NCI-H2029 treated with DMSO at 0.1 percent for 48 hours (cell line): ENCODE measurements around the gene PRICKLE2.

ENCODE experiments used
- DNase-seq: peaks from one replicate; lab custom pipeline; 2025; lab: John Stamatoyannopoulos, UW

PRICKLE2 gene

DNA sequence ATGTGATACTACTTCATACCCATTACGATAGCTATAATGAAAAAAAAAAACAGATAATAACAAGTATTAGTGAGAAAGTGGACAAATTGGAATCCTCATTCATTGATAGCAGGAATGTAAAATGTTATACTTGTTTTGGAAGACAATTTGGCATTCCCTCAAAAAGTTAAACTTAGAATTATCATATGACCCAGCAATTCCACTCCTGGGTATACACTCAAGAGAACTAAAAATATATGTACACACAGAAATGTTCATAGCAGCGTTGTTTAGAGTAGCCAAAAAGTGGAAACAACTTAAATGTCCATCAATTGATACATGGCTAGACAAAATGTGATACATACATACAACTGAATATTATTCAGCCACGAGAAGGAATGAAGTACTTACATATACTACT, 69.9 kb downstream of the PRICKLE2 start:
- no peak for DNase-seq

- DNase-seq, result no peak
Measured at GRCh38 chr3:64152676-64153466, 72.4 kb downstream of the PRICKLE2 start.

- DNase-seq, result no peak
Measured at GRCh38 chr3:64152086-64152485, 73.2 kb downstream of the PRICKLE2 start.

- DNase-seq, result no peak
Measured at GRCh38 chr3:64151342-64151871, 73.9 kb downstream of the PRICKLE2 start.

GRCh38 chr3:64150623-64151207, 74.6 kb downstream of the PRICKLE2 start:
- DNase-seq, result peak; percentile 58

GRCh38 chr3:64149886-64150285, 75.4 kb downstream of the PRICKLE2 start:
- DNase-seq, result no peak

GRCh38 chr3:64148955-64149653, 76.2 kb downstream of the PRICKLE2 start:
- no peak for DNase-seq

- no peak for DNase-seq
Measured at GRCh38 chr3:64147211-64147610, 78.1 kb downstream of the PRICKLE2 start.

GRCh38 chr3:64145438-64145837, 79.8 kb downstream of the PRICKLE2 start:
- DNase-seq, result no peak

- DNase-seq, result no peak
Measured at GRCh38 chr3:64144241-64144900, 80.9 kb downstream of the PRICKLE2 start.

- no peak for DNase-seq
Measured at GRCh38 chr3:64143409-64144130, 81.7 kb downstream of the PRICKLE2 start.

GRCh38 chr3:64141476-64141875, 83.8 kb downstream of the PRICKLE2 start:
- no peak for DNase-seq

DNA sequence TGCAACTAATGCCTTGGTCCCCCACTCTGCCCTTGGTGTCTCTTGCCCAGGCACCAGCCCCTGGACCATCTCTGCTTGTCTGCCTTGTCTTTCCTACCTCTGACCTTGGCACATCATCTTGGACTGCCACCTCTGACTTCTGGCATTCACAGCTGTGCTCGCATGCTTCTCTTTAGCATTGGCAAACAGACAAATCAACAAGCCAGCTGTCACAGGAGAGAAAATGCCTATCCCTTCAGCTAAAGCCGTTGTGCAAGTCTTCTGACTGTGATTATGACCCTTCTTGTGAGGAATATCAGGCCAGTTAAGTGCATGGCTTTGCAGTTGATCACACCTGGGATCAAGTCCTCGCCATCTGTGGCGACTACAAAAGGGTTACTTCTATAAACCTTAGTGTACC, 84.6 kb downstream of the PRICKLE2 start:
- no peak for DNase-seq

- DNase-seq, result no peak
Measured at GRCh38 chr3:64138656-64139375, 86.5 kb downstream of the PRICKLE2 start.

DNA sequence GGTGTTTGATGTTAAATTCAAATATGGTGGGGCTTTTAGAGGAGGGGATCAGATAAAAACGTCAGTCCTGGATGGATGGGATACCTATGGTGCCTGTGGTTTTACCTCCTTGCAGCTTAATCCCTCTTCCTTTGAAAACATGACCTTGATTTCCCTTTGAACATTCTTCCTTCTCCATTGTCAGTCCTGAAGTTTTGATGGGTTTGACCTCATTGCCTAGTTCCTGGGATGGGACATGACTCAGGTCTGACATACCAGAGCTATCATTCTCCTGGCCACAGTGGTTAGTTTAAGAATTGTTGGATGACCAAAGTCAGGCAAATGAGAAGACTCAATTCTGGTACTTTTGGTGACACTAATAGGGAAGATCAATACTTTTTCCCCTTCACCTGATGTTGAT, 87.2 kb downstream of the PRICKLE2 start:
- no peak for DNase-seq

DNA sequence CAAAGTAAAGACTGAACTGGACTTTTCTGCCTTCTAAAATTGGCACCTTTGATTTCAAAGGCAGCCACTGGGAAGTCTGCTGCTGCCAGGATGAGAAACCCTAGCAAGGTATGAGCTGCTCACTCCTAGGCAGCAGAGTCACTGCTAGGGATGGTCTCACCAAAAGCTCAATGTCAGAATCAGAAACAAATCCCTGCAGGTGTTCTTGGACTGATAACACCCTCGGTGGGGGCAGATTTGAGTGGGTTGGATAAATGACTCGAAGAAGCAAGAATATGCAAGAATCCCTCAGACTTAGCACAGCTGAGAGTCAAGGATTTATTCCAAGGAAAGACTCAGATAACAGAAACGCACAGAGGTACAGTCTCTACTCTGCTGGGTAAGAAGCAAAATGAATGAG, 90.4 kb downstream of the PRICKLE2 start:
- DNase-seq, result no peak

- DNase-seq, result no peak
Measured at GRCh38 chr3:64133987-64134386, 91.3 kb downstream of the PRICKLE2 start.

- DNase-seq, result no peak
Measured at GRCh38 chr3:64133272-64133671, 92.0 kb downstream of the PRICKLE2 start.

- no peak for DNase-seq
Measured at GRCh38 chr3:64131725-64132469, 93.4 kb downstream of the PRICKLE2 start.

- no peak for DNase-seq
Measured at GRCh38 chr3:64130436-64130835, 94.8 kb downstream of the PRICKLE2 start.
